Measurements from ENCODE around the gene EXOSC5. TPM values are rescaled to one million over a fixed set of nuclear protein-coding genes. Genes with fewer than 3 reads are reported as not detected.
A peak's percentile ranks its signal among the peaks of the same experiment; 100 is the strongest.

The EXOSC5 gene
- 10 to 100 TPM; 14.0 to 21.3 (median 19.8) TPM for total RNA-seq

GRCh38 chr19:41397086-41398049 lies at the start of gene EXOSC5, which contains the start of gene BCKDHA:
TSS of gene EXOSC5 (minus strand) at chr19:41397359. CDS start at chr19:41397328, 31 bp downstream.
TSS of gene BCKDHA (plus strand) at chr19:41397818. CDS start at chr19:41397828, 10 bp downstream.
- peak; percentile 99 for DNase-seq (ENCODE audit: low spot score in 2 of 2)
- Histone ChIP-seq H3K27ac (peak within 1 kb of the TSS; percentile 87 to 97 (median 92)), H3K9me3 (no peaks in the 10 kb centered on the region), H3K36me3 (peaks cover 0 to 13% (median 0%) of the 10 kb centered on the region in 3 donors), H3K4me3 (peak within 1 kb of the TSS; percentile 74 to 99 (median 96)), H3K27me3 (no peaks in the 10 kb centered on the region), H3K4me1 (peaks cover 0 to 55% (median 23%) of the 10 kb centered on the region in 4 donors)
- WGBS, 2 donors, result 0 to 1% methylated on average over 41 to 50 of the region's 50 CpGs
- TF ChIP-seq POLR2A (IDR thresholded peaks at IDR 0.05), result no peak
- peak; percentile 85 to 98 for TF ChIP-seq EP300 (IDR thresholded peaks at IDR 0.05)
- peak in 2 of 5 experiments; percentile 28 to 53 for TF ChIP-seq CTCF (IDR thresholded peaks at IDR 0.05)

GRCh38 chr19:41445575-41445974 lies 48.4 kb upstream of the EXOSC5 start:
- Histone ChIP-seq H3K9me3 (no peaks in the 10 kb centered on the region), H3K36me3 (no peaks in the 10 kb centered on the region), H3K4me3 (no peak overlapping the region), H3K27ac (no peak overlapping the region), H3K27me3 (peaks cover 0 to 6% of the 10 kb centered on the region in 2 donors), H3K4me1 (peaks cover 0 to 11% (median 0%) of the 10 kb centered on the region in 4 donors)
- WGBS, 2 donors, result 63 to 71% methylated on average over 5 of the region's 5 CpGs
- DNase-seq (ENCODE audit: low spot score in 2 of 2), result no peak
- no peak for TF ChIP-seq EP300 (IDR thresholded peaks at IDR 0.05)
- TF ChIP-seq CTCF (IDR thresholded peaks at IDR 0.05), result no peak
- TF ChIP-seq POLR2A (IDR thresholded peaks at IDR 0.05), result no peak

- no peak for TF ChIP-seq POLR2A (IDR thresholded peaks at IDR 0.05)
- TF ChIP-seq CTCF (IDR thresholded peaks at IDR 0.05), result no peak
- TF ChIP-seq EP300 (IDR thresholded peaks at IDR 0.05), result no peak
- WGBS, 2 donors, result 67 to 69% methylated on average over 6 of the region's 6 CpGs
- Histone ChIP-seq H3K4me1 (peaks cover 0 to 13% (median 0%) of the 10 kb centered on the region in 4 donors), H3K9me3 (no peaks in the 10 kb centered on the region), H3K36me3 (no peaks in the 10 kb centered on the region), H3K27me3 (peaks cover 0 to 6% of the 10 kb centered on the region in 2 donors), H3K27ac (no peak overlapping the region), H3K4me3 (peak overlapping the region in 1 of 4 donors; percentile 12)
- no peak for DNase-seq (ENCODE audit: low spot score in 2 of 2)
These were observed 46.8 kb upstream of the EXOSC5 start for GRCh38 chr19:41443813-41444455.

- Histone ChIP-seq H3K9me3 (no peaks in the 10 kb centered on the region), H3K27ac (no peak within 1 kb of the TSS), H3K36me3 (peaks cover 0 to 6% (median 0%) of the 10 kb centered on the region in 3 donors), H3K4me1 (peaks cover 0 to 17% (median 0%) of the 10 kb centered on the region in 4 donors), H3K27me3 (peaks cover 0 to 6% of the 10 kb centered on the region in 2 donors), H3K4me3 (peak within 1 kb of the TSS in 1 of 4 donors; percentile 12)
- no peak for DNase-seq (ENCODE audit: low spot score in 2 of 2)
- WGBS, 2 donors, result 44 to 55% methylated on average over 7 of the region's 7 CpGs
- no peak for TF ChIP-seq EP300 (IDR thresholded peaks at IDR 0.05)
- TF ChIP-seq POLR2A (IDR thresholded peaks at IDR 0.05), result no peak
- TF ChIP-seq CTCF (IDR thresholded peaks at IDR 0.05), result no peak
These were observed 45.6 kb upstream of the EXOSC5 start, which contains the start of gene ERICH4 for GRCh38 chr19:41442473-41443355. TSS of gene ERICH4 (plus strand) at chr19:41443156. CDS start at chr19:41443170, 14 bp downstream.
